Endothelial cell of umbilical vein (primary cell): Measurements from ENCODE around the gene RBM38. TPM values are rescaled to one million over a fixed set of nuclear protein-coding genes. Genes with fewer than 3 reads are reported as not detected.

Source experiments
- BruUV-seq: library from RNA; stranded (reverse); fragments of 400-500 nt; replicated peaks from 2 replicates; lab custom pipeline; 2021; lab: Mats Ljungman, UMichigan
- CTCF ChIA-PET: fragments of 300-600, 350-600 bp; sonication (Branson Sonifier 250); formaldehyde crosslinking; loops from one replicate; lab custom pipeline; 2021; ENCODE audit warnings: antibody characterized with exemption, inconsistent platforms; lab: Charles Lee
- POLR2A ChIA-PET: fragments of 300-600, 350-600 bp; sonication (Branson Sonifier 250); formaldehyde crosslinking; loops from one replicate; lab custom pipeline; 2021; ENCODE audit warnings: antibody characterized with exemption, inconsistent platforms; lab: Charles Lee
- DNase-seq: peaks from one replicate; pipeline ENCODE4 v3.0.0-alpha.2; 2011; ENCODE audit warnings: low read depth, low spot score
- FAIRE-seq: peaks from 2 replicates; lab custom pipeline; 2011; peaks lifted over from hg19 to GRCh38; lab: Jason Lieb, UNC
- H2AFZ ChIP-seq: 2 replicates; pipeline ENCODE4 v1.6.0; 2012; ENCODE audit warnings: low read depth, low read length, control low read depth, inconsistent platforms
- H3K27ac ChIP-seq: 2 replicates; pipeline ENCODE4 v1.5.1; 2011; ENCODE audit warnings: low read depth, mild to moderate bottlenecking, control low read depth, low read length, moderate library complexity; ENCODE audit not compliant: insufficient read depth
- H3K27me3 ChIP-seq, 2 experiments: 2 replicates each; pipeline versions ENCODE4 v1.6.0 to v1.6.1; 2011; ENCODE audit warnings: low read length in 2 of 2, mixed read lengths in 1 of 2; ENCODE audit not compliant: control insufficient read depth in 2 of 2, insufficient read depth in 2 of 2
- H3K36me3 ChIP-seq, 2 experiments: 2 replicates in 1 of 2; 3 replicates in 1 of 2; pipeline ENCODE4 v1.5.1; 2011; ENCODE audit warnings: low read length in 2 of 2, mild to moderate bottlenecking in 1 of 2, moderate library complexity in 1 of 2; ENCODE audit not compliant: control insufficient read depth in 2 of 2, insufficient read depth in 2 of 2; ENCODE audit errors: extremely low read depth in 1 of 2
- H3K4me1 ChIP-seq: 3 replicates; pipeline ENCODE4 v1.5.1; 2011; ENCODE audit warnings: mild to moderate bottlenecking, low read length; ENCODE audit not compliant: control insufficient read depth, insufficient read depth; ENCODE audit errors: extremely low read depth
- H3K4me2 ChIP-seq: 2 replicates; pipeline ENCODE4 v1.6.1; 2011; ENCODE audit warnings: low read length, control low read depth, mixed read lengths; ENCODE audit not compliant: insufficient read depth
- H3K4me3 ChIP-seq, 3 experiments: fragments of 200-600 bp in 1 of 3; sonication (generic), shearing (Covaris generic) in 1 of 3; replicated peaks in 1 of 3; 2 replicates each; pipeline ENCODE4 v1.5.1; 2011 to 2016; ENCODE audit warnings: control low read depth in 3 of 3, low read length in 3 of 3, mild to moderate bottlenecking in 2 of 3, inconsistent platforms in 1 of 3, low read depth in 1 of 3, moderate library complexity in 1 of 3; ENCODE audit not compliant: insufficient read depth in 1 of 3
- H3K79me2 ChIP-seq: 2 replicates; pipeline ENCODE4 v1.6.0; 2012; ENCODE audit warnings: low read length, inconsistent platforms; ENCODE audit not compliant: control insufficient read depth, insufficient read depth
- H3K9ac ChIP-seq: replicated peaks from 2 replicates; pipeline ENCODE3; 2011; ENCODE audit warnings: low read length, control low read depth; ENCODE audit not compliant: insufficient read depth; ENCODE audit errors: extremely low read depth
- H3K9me1 ChIP-seq: replicated peaks from 3 replicates; pipeline ENCODE4 v1.6.0; 2011; ENCODE audit warnings: mild to moderate bottlenecking, low read length; ENCODE audit not compliant: control insufficient read depth, insufficient read depth; ENCODE audit errors: extremely low read depth
- H3K9me3 ChIP-seq: replicated peaks from 2 replicates; pipeline ENCODE4 v1.5.1; 2012; ENCODE audit warnings: low read length, inconsistent platforms; ENCODE audit not compliant: control insufficient read depth, insufficient read depth
- H4K20me1 ChIP-seq: replicated peaks from 2 replicates; pipeline ENCODE3; 2011; ENCODE audit warnings: mild to moderate bottlenecking, low read length; ENCODE audit not compliant: control insufficient read depth, insufficient read depth; ENCODE audit errors: extremely low read depth
- CTCF ChIP-seq, 2 donors: IDR thresholded peaks; 1 replicate in 1 of 2; 2 replicates in 1 of 2; pipeline ENCODE4 v1.5.1; 2011; ENCODE audit warnings: low read length in 2 of 2, mild to moderate bottlenecking in 2 of 2, moderate library complexity in 2 of 2, control low read depth in 1 of 2, inconsistent platforms in 1 of 2, low read depth in 1 of 2; ENCODE audit not compliant: insufficient read depth in 1 of 2; ENCODE audit errors: extremely low read depth in 1 of 2
- EZH2 ChIP-seq: IDR thresholded peaks from 2 replicates; pipeline ENCODE4 v1.6.1; 2012; ENCODE audit warnings: borderline replicate concordance, low read depth, mild to moderate bottlenecking, moderate library complexity, low read length, inconsistent platforms; ENCODE audit not compliant: severe bottlenecking
- FOS ChIP-seq: IDR thresholded peaks from 2 replicates; pipeline ENCODE4 v1.6.1; 2011; ENCODE audit warnings: mild to moderate bottlenecking, low read length, moderate library complexity, borderline replicate concordance; ENCODE audit not compliant: insufficient read depth
- GATA2 ChIP-seq: IDR thresholded peaks from 2 replicates; pipeline ENCODE4 v1.7.0; 2011; ENCODE audit warnings: low read depth, mild to moderate bottlenecking, moderate library complexity, mixed read lengths, low read length; ENCODE audit not compliant: insufficient read length, insufficient read depth
- MAX ChIP-seq: IDR thresholded peaks from 2 replicates; pipeline ENCODE4 v1.6.1; 2011; ENCODE audit not compliant: insufficient read depth, insufficient read length
- MYC ChIP-seq: IDR thresholded peaks from one replicate; pipeline ENCODE4 v1.6.1; 2011; ENCODE audit warnings: mild to moderate bottlenecking, low read depth, low read length
- POLR2A ChIP-seq: IDR thresholded peaks from 2 replicates; pipeline ENCODE4 v1.6.1; 2012; ENCODE audit warnings: low read depth, mild to moderate bottlenecking, control low read depth, low read length
- POLR2AphosphoS5 ChIP-seq: IDR thresholded peaks from 2 replicates; pipeline ENCODE4 v1.6.1; 2012; ENCODE audit warnings: low read depth, mild to moderate bottlenecking, control low read depth, low read length, moderate library complexity; ENCODE audit not compliant: insufficient read depth
- dilution Hi-C: fragments of 300-500 bp; cut with MboI; formaldehyde crosslinking; loops from one replicate; pipeline ENCODE4 v1.15.0; 2019; ENCODE audit warnings: low sequenced_read_pairs; ENCODE audit not compliant: extremely low pct_ligation_motif_present
- intact Hi-C: fragments of 100-400 bp; cut with micrococcal nuclease; formaldehyde crosslinking; loops from one replicate; pipeline ENCODE4 v1.10.0; 2022
- polyA plus RNA-seq, 4 experiments: library from polyadenylated mRNA; depleted of rRNA in 3 of 4; stranded (reverse) in 3 of 4; unstranded in 1 of 4; fragments of >200 nt; gene quantifications; 2 replicates each; pipeline versions ENCODE4 v1.2.1 to v1.2.3, GENCODE V29; 2011 to 2012; ENCODE audit warnings: missing spikeins in 1 of 4
- total RNA-seq: library from RNA; stranded (reverse); gene quantifications from 2 replicates; pipeline ENCODE4 v1.2.3, GENCODE V29; 2021

The RBM38 gene
- total and polyA plus RNA-seq, 2 donors (not counting 3 experiments of a cell fraction or from before 2014, with no cell fraction given), result 22.1 to 37.4 TPM

GRCh38 chr20:57444394-57445048, 53.3 kb downstream of the RBM38 start:
- POLR2A ChIA-PET, result no interaction called here
- Histone ChIP-seq H3K9ac (no peak overlapping the region), H3K4me2 (no peak overlapping the region), H3K4me3 (no peak overlapping the region), H3K4me1 (no peaks in the 10 kb centered on the region), H3K9me3 (no peaks in the 10 kb centered on the region), H2AFZ (no peak overlapping the region), H3K27me3 (no peaks in the 10 kb centered on the region), H4K20me1 (no peaks in the 10 kb centered on the region), H3K27ac (no peak overlapping the region), H3K79me2 (no peaks in the 10 kb centered on the region), H3K9me1 (no peaks in the 10 kb centered on the region), H3K36me3 (no peaks in the 10 kb centered on the region)
- no peak for TF ChIP-seq CTCF (IDR thresholded peaks at IDR 0.05; ENCODE audit: extremely low read depth in 1 of 2, insufficient read depth in 1 of 2, low read depth in 1 of 2, low read length in 2 of 2)
- TF ChIP-seq GATA2, result no peak
- TF ChIP-seq EZH2, result no peak
- TF ChIP-seq MYC, result no peak
- no peak for TF ChIP-seq POLR2A
- TF ChIP-seq FOS, result no peak
- TF ChIP-seq MAX, result no peak
- no peak for TF ChIP-seq POLR2AphosphoS5
- FAIRE-seq (no peak), DNase-seq (no peak)
- CTCF ChIA-PET, result interaction anchor here (0.7 kb wide), 1 partner anchor 13 kb away, joined by 3 read pairs; no protein-coding TSS in a partner anchor
- intact Hi-C loops (no loop called here), dilution Hi-C loops (no loop called here)
- no TSS peak for BruUV-seq
